K562 (cell line): ENCODE data around the gene CYP4V2. TPM values are rescaled to one million over a fixed set of nuclear protein-coding genes. Genes with fewer than 3 reads are reported as not detected.

Source experiments
- BRD4 ChIP-seq: fragments of 200-600 bp; sonication (generic); IDR thresholded peaks from 2 replicates; pipeline ENCODE4 v1.6.1; 2017; ENCODE audit warnings: inconsistent platforms
- COPS2 ChIP-seq: fragments of 450-650 bp; conservative IDR thresholded peaks from 2 replicates; pipeline ENCODE4 v1.6.1; 2016; ENCODE audit warnings: mild to moderate bottlenecking, moderate library complexity
- DDX20 ChIP-seq: fragments of 450-650 bp; IDR thresholded peaks from 2 replicates; pipeline ENCODE4 v1.6.1; 2016; ENCODE audit warnings: missing genetic modification characterization, low read depth, mild to moderate bottlenecking, missing compliant biosample characterization, moderate library complexity
- E2F6 ChIP-seq, 2 experiments: IDR thresholded peaks; 2 replicates each; pipeline ENCODE4 v1.6.1; 2011; ENCODE audit warnings: borderline replicate concordance in 1 of 2, control low read depth in 1 of 2, low read depth in 1 of 2, low read length in 1 of 2, mild to moderate bottlenecking in 1 of 2, mixed read lengths in 1 of 2, moderate library complexity in 1 of 2; ENCODE audit not compliant: insufficient read depth in 1 of 2, insufficient read length in 1 of 2, poor library complexity in 1 of 2, severe bottlenecking in 1 of 2; ENCODE audit errors: extremely low read depth in 1 of 2
- EP400 ChIP-seq: fragments of 450-650 bp; IDR thresholded peaks from 2 replicates; pipeline ENCODE4 v1.6.1; 2017; ENCODE audit warnings: antibody characterized with exemption, mild to moderate bottlenecking, moderate library complexity
- FOXO4 ChIP-seq: fragments of 450-650 bp; formaldehyde crosslinking; IDR thresholded peaks from 2 replicates; pipeline ENCODE4 v1.4.0; 2020; ENCODE audit warnings: mild to moderate bottlenecking, moderate library complexity
- HDAC3 ChIP-seq: fragments of 450-650 bp; IDR thresholded peaks from 2 replicates; pipeline ENCODE4 v1.6.1; 2018; ENCODE audit warnings: borderline replicate concordance, mild to moderate bottlenecking, moderate library complexity; ENCODE audit not compliant: partially characterized antibody
- HLTF ChIP-seq: fragments of 450-650 bp; IDR thresholded peaks from 2 replicates; pipeline ENCODE4 v1.6.1; 2016
- MAFG ChIP-seq: fragments of 450-650 bp; conservative IDR thresholded peaks from 2 replicates; pipeline ENCODE4 v1.6.1; 2016; ENCODE audit warnings: missing genetic modification characterization, missing compliant biosample characterization
- MCM7 ChIP-seq, 2 experiments: fragments of 450-650 bp; IDR thresholded peaks; 2 replicates each; pipeline ENCODE4 v1.6.1; 2016 to 2018
- MECOM ChIP-seq: fragments of 250-450 bp; sonication (Bioruptor Pico); IDR thresholded peaks from 2 replicates; pipeline ENCODE4 v1.8.0; 2022; ENCODE audit warnings: inconsistent platforms
- MYNN ChIP-seq, 2 experiments: sonication (generic); formaldehyde crosslinking in 1 of 2; IDR thresholded peaks; 2 replicates each; pipeline versions ENCODE4 v1.5.0 to v1.6.1; 2016 to 2020; ENCODE audit warnings: antibody characterized with exemption in 1 of 2, missing genetic modification reagents in 1 of 2
- NCOA2 ChIP-seq, 2 experiments: fragments of 450-650 bp; IDR thresholded peaks; 2 replicates each; pipeline ENCODE4 v1.6.1; 2018; ENCODE audit warnings: mild to moderate bottlenecking in 2 of 2, moderate library complexity in 1 of 2; ENCODE audit not compliant: partially characterized antibody in 2 of 2
- SNRNP70 ChIP-seq: fragments of 200-400 bp; formaldehyde crosslinking; optimal IDR thresholded peaks from 2 replicates; pipeline ENCODE3; 2017; ENCODE audit warnings: low read depth, low read length
- U2AF2 ChIP-seq: fragments of 200-400 bp; formaldehyde crosslinking; optimal IDR thresholded peaks from 2 replicates; pipeline ENCODE3; 2017; ENCODE audit warnings: low read depth, mild to moderate bottlenecking, low read length
- YBX1 ChIP-seq: fragments of 450-650 bp; IDR thresholded peaks from 2 replicates; pipeline ENCODE4 v1.7.1; 2016; ENCODE audit warnings: mild to moderate bottlenecking
- ZNF124 ChIP-seq: sonication (generic); formaldehyde crosslinking; IDR thresholded peaks from 2 replicates; pipeline ENCODE4 v1.8.1; 2022; ENCODE audit warnings: missing genetic modification reagents
- ZNF217 ChIP-seq: sonication (generic); formaldehyde crosslinking; IDR thresholded peaks from 2 replicates; pipeline ENCODE4 v1.8.0; 2022; ENCODE audit warnings: mild to moderate bottlenecking, missing genetic modification reagents
- ZNF24 ChIP-seq: fragments of 450-650 bp; IDR thresholded peaks from 2 replicates; pipeline ENCODE4 v1.6.1; 2016
- ZNF395 ChIP-seq: fragments of 200-800 bp; sonication (Bioruptor generic); IDR thresholded peaks from 2 replicates; pipeline ENCODE4 v1.6.1; 2017; ENCODE audit warnings: missing genetic modification characterization, missing compliant biosample characterization
- polyA plus RNA-seq, 8 experiments: library from polyadenylated mRNA; depleted of rRNA in 4 of 8; stranded (reverse) in 5 of 8; unstranded in 3 of 8; fragments of >200 nt; fragmentation: Nextera tagmentation in 2 of 8; fragmentation: Illumina TruSeq in 1 of 8; extraction: Ambion mirVana in 2 of 8; extraction: Trizol in 1 of 8; gene quantifications; 2 replicates each; pipeline versions ENCODE4 v1.2.1 to v1.2.3, GENCODE V29; 2011 to 2014; ENCODE audit warnings: inconsistent platforms in 1 of 8, missing spikeins in 1 of 8
- total RNA-seq, 7 experiments: library from RNA; depleted of rRNA in 6 of 7; stranded (reverse); fragments of >200 nt in 6 of 7; fragmentation: Illumina TruSeq in 2 of 7; extraction: Trizol in 2 of 7; gene quantifications; 2 replicates each; pipeline versions ENCODE4 v1.2.1 to v1.2.3, GENCODE V29; 2011 to 2021; ENCODE audit warnings: low replicate concordance in 1 of 7
- TF ChIP-seq, protein P1 (sequence below), 2 experiments: fragments of 450-650 bp; conservative IDR thresholded peaks; 2 replicates each; pipeline ENCODE4 v1.6.1; 2017; ENCODE audit warnings: mild to moderate bottlenecking in 2 of 2, moderate library complexity in 2 of 2
- TF ChIP-seq, protein P2 (sequence below): fragments of 450-650 bp; formaldehyde crosslinking; IDR thresholded peaks from 2 replicates; pipeline ENCODE4 v1.4.0; 2020; ENCODE audit warnings: mild to moderate bottlenecking

Gene CYP4V2
- total and polyA plus RNA-seq, 9 of the 15 experiments (the other 6 are each of a cell fraction or from before 2014, with no cell fraction given): 1.1 to 8.3 (median 3.9) TPM

DNA sequence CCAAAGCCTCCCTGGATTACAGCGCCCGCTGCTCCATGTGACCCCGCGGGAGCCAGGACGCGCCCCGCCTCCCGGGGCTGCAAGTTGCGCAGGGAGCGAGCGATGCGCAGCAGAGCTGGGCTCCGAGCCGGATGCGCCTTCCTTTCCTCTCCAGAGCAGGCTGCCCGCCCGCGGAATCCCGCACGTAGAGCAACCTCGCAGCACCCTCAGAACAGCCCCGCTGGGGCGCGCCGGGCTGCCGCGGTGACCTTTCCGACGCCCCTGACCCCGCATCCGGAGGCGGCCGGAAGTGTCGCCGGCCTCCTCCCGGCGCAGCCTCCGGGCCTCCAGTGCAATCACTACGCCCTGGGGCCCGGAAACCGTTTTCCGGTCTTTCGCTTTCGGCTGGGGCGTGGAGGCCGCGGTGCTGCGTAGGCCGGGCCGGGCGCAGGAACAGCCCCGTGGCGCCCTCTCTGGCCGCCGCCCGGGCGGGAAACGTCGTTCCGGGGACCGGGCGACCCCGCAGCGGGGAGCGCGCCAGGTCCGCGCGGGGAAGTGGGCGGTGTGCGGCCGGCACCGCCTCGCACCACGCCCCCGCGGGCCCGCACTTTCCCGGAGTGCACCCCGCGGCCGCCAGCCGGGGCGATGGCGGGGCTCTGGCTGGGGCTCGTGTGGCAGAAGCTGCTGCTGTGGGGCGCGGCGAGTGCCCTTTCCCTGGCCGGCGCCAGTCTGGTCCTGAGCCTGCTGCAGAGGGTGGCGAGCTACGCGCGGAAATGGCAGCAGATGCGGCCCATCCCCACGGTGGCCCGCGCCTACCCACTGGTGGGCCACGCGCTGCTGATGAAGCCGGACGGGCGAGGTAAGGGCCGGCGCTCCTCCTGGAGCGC lies at the start of gene CYP4V2 (continued):
- TF ChIP-seq DDX20 (tag): no peak
- no peak for TF ChIP-seq COPS2
- no peak for TF ChIP-seq YBX1
- TF ChIP-seq U2AF2: no peak
- no peak for TF ChIP-seq MECOM (CRISPR knock-in tag)
- TF ChIP-seq ZNF24: peak; percentile 76
- TF ChIP-seq MAFG (tag): no peak
- TF ChIP-seq MCM7 (IDR thresholded peaks at IDR 0.05): no peak
- no peak for TF ChIP-seq BRD4
- no peak for TF ChIP-seq ZNF217 (CRISPR knock-in tag)
- peak; percentile 27 to 82 for TF ChIP-seq E2F6 (IDR thresholded peaks at IDR 0.05; ENCODE audit: borderline replicate concordance in 1 of 2, extremely low read depth in 1 of 2, insufficient read depth in 1 of 2, insufficient read length in 1 of 2, low read depth in 1 of 2, low read length in 1 of 2, poor library complexity in 1 of 2, severe bottlenecking in 1 of 2)
- no peak for TF ChIP-seq HLTF
- TF ChIP-seq NCOA2 (IDR thresholded peaks at IDR 0.05; ENCODE audit: partially characterized antibody in 2 of 2): no peak
- no peak; the same call in 1 of the 2 replicates for TF ChIP-seq ZNF395 (CRISPR knock-in tag)
- TF ChIP-seq SNRNP70: no peak
- TF ChIP-seq, protein P1, sequence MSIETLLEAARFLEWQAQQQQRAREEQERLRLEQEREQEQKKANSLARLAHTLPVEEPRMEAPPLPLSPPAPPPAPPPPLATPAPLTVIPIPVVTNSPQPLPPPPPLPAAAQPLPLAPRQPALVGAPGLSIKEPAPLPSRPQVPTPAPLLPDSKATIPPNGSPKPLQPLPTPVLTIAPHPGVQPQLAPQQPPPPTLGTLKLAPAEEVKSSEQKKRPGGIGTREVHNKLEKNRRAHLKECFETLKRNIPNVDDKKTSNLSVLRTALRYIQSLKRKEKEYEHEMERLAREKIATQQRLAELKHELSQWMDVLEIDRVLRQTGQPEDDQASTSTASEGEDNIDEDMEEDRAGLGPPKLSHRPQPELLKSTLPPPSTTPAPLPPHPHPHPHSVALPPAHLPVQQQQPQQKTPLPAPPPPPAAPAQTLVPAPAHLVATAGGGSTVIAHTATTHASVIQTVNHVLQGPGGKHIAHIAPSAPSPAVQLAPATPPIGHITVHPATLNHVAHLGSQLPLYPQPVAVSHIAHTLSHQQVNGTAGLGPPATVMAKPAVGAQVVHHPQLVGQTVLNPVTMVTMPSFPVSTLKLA (conservative IDR thresholded peaks at IDR 0.05): peak; percentile 71 to 83
- TF ChIP-seq FOXO4 (CRISPR knock-in tag): no peak
- no peak for TF ChIP-seq HDAC3
- no peak; the same call in 1 of the 2 replicates for TF ChIP-seq MYNN (IDR thresholded peaks at IDR 0.05)
- no peak for TF ChIP-seq MYNN (CRISPR knock-in tag; IDR thresholded peaks at IDR 0.05)
- TF ChIP-seq, protein P2, sequence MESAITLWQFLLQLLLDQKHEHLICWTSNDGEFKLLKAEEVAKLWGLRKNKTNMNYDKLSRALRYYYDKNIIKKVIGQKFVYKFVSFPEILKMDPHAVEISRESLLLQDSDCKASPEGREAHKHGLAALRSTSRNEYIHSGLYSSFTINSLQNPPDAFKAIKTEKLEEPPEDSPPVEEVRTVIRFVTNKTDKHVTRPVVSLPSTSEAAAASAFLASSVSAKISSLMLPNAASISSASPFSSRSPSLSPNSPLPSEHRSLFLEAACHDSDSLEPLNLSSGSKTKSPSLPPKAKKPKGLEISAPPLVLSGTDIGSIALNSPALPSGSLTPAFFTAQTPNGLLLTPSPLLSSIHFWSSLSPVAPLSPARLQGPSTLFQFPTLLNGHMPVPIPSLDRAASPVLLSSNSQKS (CRISPR knock-in tag): no peak
- TF ChIP-seq EP400: peak; percentile 89
- TF ChIP-seq ZNF124 (CRISPR knock-in tag): no peak
